ENCODE results near the gene HSPB2.

DNA sequence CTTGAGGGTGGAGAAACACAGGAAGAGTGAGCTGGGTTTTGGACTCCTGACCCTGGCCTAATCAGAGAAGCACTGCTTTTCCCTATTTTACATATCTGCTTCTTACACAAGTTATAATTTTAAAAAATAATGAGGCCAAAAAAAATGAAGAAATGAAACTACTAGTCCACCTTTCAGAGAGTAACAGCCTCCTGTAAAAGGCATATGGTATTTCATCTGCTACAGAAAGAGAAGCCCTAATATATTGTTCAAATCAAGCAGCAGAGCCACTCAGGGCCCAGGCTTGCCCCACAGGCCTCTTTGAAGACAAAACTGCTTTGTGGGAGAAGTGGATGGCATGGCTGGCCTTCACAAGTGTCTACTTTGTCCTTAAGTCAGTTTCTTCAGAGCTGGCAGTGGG, 34.6 kb downstream of the HSPB2 start:
- TF ChIP-seq CTCF (IDR thresholded peaks at IDR 0.05 in 2 of 3, conservative IDR thresholded peaks at IDR 0.05 in 1 of 3; ENCODE audit: borderline replicate concordance in 1 of 3, insufficient read depth in 1 of 3, low read depth in 2 of 3, low read length in 2 of 3) (no peak), JUND (IDR thresholded peaks at IDR 0.05) (no peak), EZH2phosphoT487 (IDR thresholded peaks at IDR 0.05; ENCODE audit: borderline replicate concordance) (no peak), YY1 (IDR thresholded peaks at IDR 0.05; ENCODE audit: extremely low read depth, insufficient replicate concordance, low read depth, low read length) (no peak)
